HCT116 (cell line): Measurements from ENCODE around the gene PRKG1. TPM values are rescaled to one million over a fixed set of nuclear protein-coding genes. Genes with fewer than 3 reads are reported as not detected.

ENCODE experiments used
- ATAC-seq: fragments of 200-7000 bp; cut with Tn5 transposase; 2 replicates; pipeline ENCODE4 v1.9.1; 2020; ENCODE audit warnings: mild to moderate bottlenecking, moderate library complexity
- BruUV-seq: library from RNA; stranded (reverse); fragments of 400-500 nt; replicated peaks from 2 replicates; lab custom pipeline; 2021; lab: Mats Ljungman, UMichigan
- CTCF ChIA-PET: fragments of 300-600 bp; sonication (Branson Sonifier 250); formaldehyde crosslinking; loops from one replicate; lab custom pipeline; 2021; ENCODE audit warnings: antibody characterized with exemption; lab: Charles Lee
- POLR2A ChIA-PET: fragments of 300-600, 350-600 bp; sonication (Branson Sonifier 250); formaldehyde crosslinking; loops from one replicate; lab custom pipeline; 2021; ENCODE audit warnings: antibody characterized with exemption; lab: Charles Lee
- RAD21 ChIA-PET, 2 experiments: fragments of 300-600 bp; sonication (Branson Sonifier 250); formaldehyde crosslinking; loops; one replicate each; lab custom pipeline; 2023; ENCODE audit warnings: low total read pairs in 2 of 2; ENCODE audit not compliant: uncharacterized antibody in 2 of 2, unreplicated experiment in 2 of 2, low non-redundant PET in 1 of 2; lab: Charles Lee
- DNase-seq: peaks from one replicate; pipeline ENCODE4 v3.0.0-alpha.2; 2010; ENCODE audit warnings: low read depth, low spot score
- H2AFZ ChIP-seq: fragments of 200-600 bp; shearing (Covaris generic), sonication (generic); 2 replicates; pipeline ENCODE4 v1.6.1; 2017; ENCODE audit warnings: low read depth, mixed run types, mixed read lengths, antibody characterized with exemption, low read length; ENCODE audit not compliant: poor library complexity, severe bottlenecking
- H3K27ac ChIP-seq: 2 replicates; pipeline ENCODE4 v1.5.1; 2012; ENCODE audit warnings: low read depth, low read length
- H3K27me3 ChIP-seq: fragments of 200-600 bp; sonication (generic); 2 replicates; pipeline ENCODE4 v1.6.1; 2016; ENCODE audit warnings: mixed run types, low read length, mixed read lengths; ENCODE audit not compliant: insufficient read depth
- H3K36me3 ChIP-seq, 2 experiments: fragments of 200-500 bp in 1 of 2; fragments of 200-600 bp in 1 of 2; sonication (Bioruptor generic) in 1 of 2; sonication (generic) in 1 of 2; 2 replicates each; pipeline versions ENCODE4 v1.5.1 to v1.6.1; 2014 to 2016; ENCODE audit warnings: low read length in 2 of 2, inconsistent platforms in 1 of 2, mixed read lengths in 1 of 2, mixed run types in 1 of 2; ENCODE audit not compliant: insufficient read depth in 2 of 2, control insufficient read depth in 1 of 2
- H3K4me1 ChIP-seq, 2 experiments: fragments of 200-600 bp in 1 of 2; sonication (generic) in 1 of 2; 2 replicates each; pipeline versions ENCODE4 v1.5.1 to v1.6.1; 2012 to 2017; ENCODE audit warnings: low read length in 2 of 2, inconsistent platforms in 1 of 2, mild to moderate bottlenecking in 1 of 2, mixed read lengths in 1 of 2, mixed run types in 1 of 2, moderate library complexity in 1 of 2; ENCODE audit not compliant: insufficient read depth in 2 of 2, control insufficient read depth in 1 of 2
- H3K4me2 ChIP-seq: fragments of 200-600 bp; sonication (generic); 2 replicates; pipeline ENCODE4 v1.6.1; 2017; ENCODE audit warnings: mixed run types, low read length, mixed read lengths
- H3K4me3 ChIP-seq, 2 experiments: fragments of 200-600 bp in 1 of 2; sonication (generic) in 1 of 2; replicated peaks in 1 of 2; 2 replicates each; pipeline ENCODE4 v1.5.1; 2011 to 2016; ENCODE audit warnings: low read length in 2 of 2, control low read depth in 1 of 2, low read depth in 1 of 2, mild to moderate bottlenecking in 1 of 2, mixed read lengths in 1 of 2, mixed run types in 1 of 2
- H3K79me2 ChIP-seq: fragments of 200-600 bp; sonication (generic); 2 replicates; pipeline ENCODE4 v1.6.1; 2017; ENCODE audit warnings: mild to moderate bottlenecking, mixed run types, low read length, moderate library complexity, mixed read lengths; ENCODE audit not compliant: insufficient read depth
- H3K9ac ChIP-seq: fragments of 200-600 bp; sonication (generic); 2 replicates; pipeline ENCODE4 v1.6.1; 2016; ENCODE audit warnings: low read length, mixed read lengths
- H3K9me2 ChIP-seq: fragments of 200-600 bp; sonication (generic), shearing (Covaris generic); 2 replicates; pipeline ENCODE4 v1.6.1; 2017; ENCODE audit warnings: mixed run types, mild to moderate bottlenecking, moderate library complexity; ENCODE audit not compliant: insufficient read depth
- H3K9me3 ChIP-seq, 2 experiments: fragments of 200-500 bp in 1 of 2; fragments of 200-600 bp in 1 of 2; sonication (Bioruptor generic) in 1 of 2; sonication (generic) in 1 of 2; 2 replicates each; pipeline ENCODE4 v1.6.1; 2014 to 2017; ENCODE audit warnings: low read length in 2 of 2, mixed read lengths in 2 of 2, inconsistent platforms in 1 of 2, low read depth in 1 of 2, mild to moderate bottlenecking in 1 of 2, mixed run types in 1 of 2, moderate library complexity in 1 of 2; ENCODE audit not compliant: control insufficient read depth in 1 of 2, insufficient read depth in 1 of 2
- H4K20me1 ChIP-seq: fragments of 200-600 bp; sonication (generic), shearing (Covaris generic); 2 replicates; pipeline ENCODE4 v1.6.1; 2017; ENCODE audit warnings: mixed run types, mild to moderate bottlenecking, moderate library complexity; ENCODE audit not compliant: insufficient read depth
- CEBPB ChIP-seq: IDR thresholded peaks from 2 replicates; pipeline ENCODE4 v1.6.1; 2012; ENCODE audit warnings: low read depth
- ELF1 ChIP-seq: IDR thresholded peaks from 2 replicates; pipeline ENCODE4 v1.6.1; 2012; ENCODE audit warnings: low read depth, borderline replicate concordance
- EZH2 ChIP-seq: fragments of 200-600 bp; sonication (generic); IDR thresholded peaks from 2 replicates; pipeline ENCODE4 v1.6.1; 2017; ENCODE audit warnings: antibody characterized with exemption, mixed run types
- FOSL1 ChIP-seq: IDR thresholded peaks from 2 replicates; pipeline ENCODE4 v1.6.1; 2012; ENCODE audit warnings: low read depth
- JUND ChIP-seq: IDR thresholded peaks from 2 replicates; pipeline ENCODE4 v1.6.1; 2012
- POLR2AphosphoS5 ChIP-seq: IDR thresholded peaks from 2 replicates; pipeline ENCODE4 v1.6.1; 2011; ENCODE audit warnings: mild to moderate bottlenecking, low read depth, low read length, moderate library complexity
- SIN3A ChIP-seq: IDR thresholded peaks from 2 replicates; pipeline ENCODE4 v1.6.1; 2012; ENCODE audit warnings: low read depth
- SP1 ChIP-seq: IDR thresholded peaks from 2 replicates; pipeline ENCODE4 v1.6.1; 2012; ENCODE audit warnings: low read depth
- SRF ChIP-seq: IDR thresholded peaks from 2 replicates; pipeline ENCODE4 v1.6.1; 2012; ENCODE audit warnings: low read depth
- TCF7L2 ChIP-seq: IDR thresholded peaks from 2 replicates; pipeline ENCODE4 v1.7.0; 2011; ENCODE audit warnings: borderline replicate concordance, inconsistent platforms; ENCODE audit not compliant: insufficient read depth, insufficient read length; ENCODE audit errors: extremely low read depth
- YY1 ChIP-seq: IDR thresholded peaks from 2 replicates; pipeline ENCODE4 v1.6.1; 2011; ENCODE audit warnings: low read length, low read depth, moderate library complexity, mild to moderate bottlenecking; ENCODE audit not compliant: insufficient replicate concordance; ENCODE audit errors: extremely low read depth
- ZFX ChIP-seq: fragments of 450-650 bp; IDR thresholded peaks from 2 replicates; pipeline ENCODE4 v1.6.1; 2017
- ZNF274 ChIP-seq: fragments of 200-500 bp; sonication (Bioruptor generic); IDR thresholded peaks from 2 replicates; pipeline ENCODE4 v1.6.1; 2014; ENCODE audit warnings: mild to moderate bottlenecking, low read depth, low read length, inconsistent platforms
- intact Hi-C: fragments of 100-400 bp; cut with micrococcal nuclease; formaldehyde crosslinking; loops from 2 replicates; pipeline ENCODE4 v1.10.0; 2022
- total RNA-seq: library from RNA; stranded (reverse); gene quantifications from one replicate; pipeline ENCODE4 v1.2.1, GENCODE V29; 2021; ENCODE audit not compliant: unreplicated experiment
- TF ChIP-seq, protein P1 (sequence below): IDR thresholded peaks from 2 replicates; pipeline ENCODE4 v1.6.1; 2011; ENCODE audit warnings: mild to moderate bottlenecking, low read length, moderate library complexity; ENCODE audit not compliant: insufficient replicate concordance; ENCODE audit errors: extremely low read depth
- TF ChIP-seq, protein P2 (sequence below): IDR thresholded peaks from 2 replicates; pipeline ENCODE4 v1.6.1; 2012; ENCODE audit warnings: low read depth
- TF ChIP-seq, protein P3 (sequence below), 3 experiments: fragments of 200-600 bp in 1 of 3; sonication (generic) in 1 of 3; IDR thresholded peaks in 2 of 3; conservative IDR thresholded peaks in 1 of 3; 2 replicates each; pipeline ENCODE4 v1.5.1; 2012 to 2017; ENCODE audit warnings: low read depth in 2 of 3, low read length in 2 of 3, antibody characterized with exemption in 1 of 3, borderline replicate concordance in 1 of 3, control low read depth in 1 of 3, mild to moderate bottlenecking in 1 of 3, mixed read lengths in 1 of 3, mixed run types in 1 of 3, moderate library complexity in 1 of 3; ENCODE audit not compliant: insufficient read depth in 1 of 3
- TF ChIP-seq, protein P4 (sequence below): IDR thresholded peaks from 2 replicates; pipeline ENCODE4 v1.6.1; 2012
- TF ChIP-seq, protein P5 (sequence below): IDR thresholded peaks from 2 replicates; pipeline ENCODE4 v1.6.1; 2012

PRKG1 gene
- total RNA-seq, 1 experiment from 2014 or later, result 1.4 TPM

DNA sequence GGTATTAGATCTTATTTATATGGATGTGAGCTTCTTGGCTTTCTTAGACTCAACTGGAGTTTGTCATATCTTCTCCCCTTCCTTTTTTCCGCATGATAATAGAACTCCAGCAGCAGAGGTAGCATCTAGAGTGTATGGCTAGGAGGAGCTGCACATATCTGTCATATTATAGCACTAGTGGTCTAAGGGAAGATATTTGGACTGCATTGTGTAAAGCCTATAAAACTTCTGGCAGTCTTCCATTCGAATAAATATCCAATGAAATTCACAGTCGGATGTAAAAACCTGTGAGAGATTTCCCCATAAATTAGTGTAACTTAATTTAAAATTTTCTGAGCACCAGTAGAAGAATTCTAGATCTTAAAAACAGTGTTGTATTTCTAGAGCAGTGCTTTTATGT lies 123.9 kb downstream of the PRKG1 start:
- CTCF ChIA-PET, result no interaction called here
- H3K9me2 ChIP-seq, result no peaks in the 10 kb centered on the region
- RAD21 ChIA-PET, result no interaction called here
- no peaks in the 10 kb centered on the region for H3K36me3 ChIP-seq
- H3K27ac ChIP-seq, result no peak overlapping the region
- H3K27me3 ChIP-seq, result peaks cover 37% of the 10 kb centered on the region
- H3K4me2 ChIP-seq, result no peak overlapping the region
- H3K4me1 ChIP-seq, result no peaks in the 10 kb centered on the region
- H3K4me3 ChIP-seq, result no peak overlapping the region
- intact Hi-C loops, result no loop called here
- no peak overlapping the region for H2AFZ ChIP-seq
- H4K20me1 ChIP-seq, result no peaks in the 10 kb centered on the region
- TF ChIP-seq POLR2AphosphoS5, result no peak
- no peak for TF ChIP-seq ZFX
- TF ChIP-seq, protein P1, sequence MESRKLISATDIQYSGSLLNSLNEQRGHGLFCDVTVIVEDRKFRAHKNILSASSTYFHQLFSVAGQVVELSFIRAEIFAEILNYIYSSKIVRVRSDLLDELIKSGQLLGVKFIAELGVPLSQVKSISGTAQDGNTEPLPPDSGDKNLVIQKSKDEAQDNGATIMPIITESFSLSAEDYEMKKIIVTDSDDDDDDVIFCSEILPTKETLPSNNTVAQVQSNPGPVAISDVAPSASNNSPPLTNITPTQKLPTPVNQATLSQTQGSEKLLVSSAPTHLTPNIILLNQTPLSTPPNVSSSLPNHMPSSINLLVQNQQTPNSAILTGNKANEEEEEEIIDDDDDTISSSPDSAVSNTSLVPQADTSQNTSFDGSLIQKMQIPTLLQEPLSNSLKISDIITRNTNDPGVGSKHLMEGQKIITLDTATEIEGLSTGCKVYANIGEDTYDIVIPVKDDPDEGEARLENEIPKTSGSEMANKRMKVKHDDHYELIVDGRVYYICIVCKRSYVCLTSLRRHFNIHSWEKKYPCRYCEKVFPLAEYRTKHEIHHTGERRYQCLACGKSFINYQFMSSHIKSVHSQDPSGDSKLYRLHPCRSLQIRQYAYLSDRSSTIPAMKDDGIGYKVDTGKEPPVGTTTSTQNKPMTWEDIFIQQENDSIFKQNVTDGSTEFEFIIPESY, result no peak
- no peak for TF ChIP-seq FOSL1
- no peak for TF ChIP-seq JUND
- TF ChIP-seq EZH2, result no peak
- no peak for TF ChIP-seq SRF
- no peak for TF ChIP-seq SIN3A
- TF ChIP-seq, protein P2, sequence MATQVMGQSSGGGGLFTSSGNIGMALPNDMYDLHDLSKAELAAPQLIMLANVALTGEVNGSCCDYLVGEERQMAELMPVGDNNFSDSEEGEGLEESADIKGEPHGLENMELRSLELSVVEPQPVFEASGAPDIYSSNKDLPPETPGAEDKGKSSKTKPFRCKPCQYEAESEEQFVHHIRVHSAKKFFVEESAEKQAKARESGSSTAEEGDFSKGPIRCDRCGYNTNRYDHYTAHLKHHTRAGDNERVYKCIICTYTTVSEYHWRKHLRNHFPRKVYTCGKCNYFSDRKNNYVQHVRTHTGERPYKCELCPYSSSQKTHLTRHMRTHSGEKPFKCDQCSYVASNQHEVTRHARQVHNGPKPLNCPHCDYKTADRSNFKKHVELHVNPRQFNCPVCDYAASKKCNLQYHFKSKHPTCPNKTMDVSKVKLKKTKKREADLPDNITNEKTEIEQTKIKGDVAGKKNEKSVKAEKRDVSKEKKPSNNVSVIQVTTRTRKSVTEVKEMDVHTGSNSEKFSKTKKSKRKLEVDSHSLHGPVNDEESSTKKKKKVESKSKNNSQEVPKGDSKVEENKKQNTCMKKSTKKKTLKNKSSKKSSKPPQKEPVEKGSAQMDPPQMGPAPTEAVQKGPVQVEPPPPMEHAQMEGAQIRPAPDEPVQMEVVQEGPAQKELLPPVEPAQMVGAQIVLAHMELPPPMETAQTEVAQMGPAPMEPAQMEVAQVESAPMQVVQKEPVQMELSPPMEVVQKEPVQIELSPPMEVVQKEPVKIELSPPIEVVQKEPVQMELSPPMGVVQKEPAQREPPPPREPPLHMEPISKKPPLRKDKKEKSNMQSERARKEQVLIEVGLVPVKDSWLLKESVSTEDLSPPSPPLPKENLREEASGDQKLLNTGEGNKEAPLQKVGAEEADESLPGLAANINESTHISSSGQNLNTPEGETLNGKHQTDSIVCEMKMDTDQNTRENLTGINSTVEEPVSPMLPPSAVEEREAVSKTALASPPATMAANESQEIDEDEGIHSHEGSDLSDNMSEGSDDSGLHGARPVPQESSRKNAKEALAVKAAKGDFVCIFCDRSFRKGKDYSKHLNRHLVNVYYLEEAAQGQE, result no peak
- TF ChIP-seq CEBPB, result no peak
- no peak for TF ChIP-seq ELF1
- no peak for TF ChIP-seq TCF7L2
- TF ChIP-seq, protein P3, sequence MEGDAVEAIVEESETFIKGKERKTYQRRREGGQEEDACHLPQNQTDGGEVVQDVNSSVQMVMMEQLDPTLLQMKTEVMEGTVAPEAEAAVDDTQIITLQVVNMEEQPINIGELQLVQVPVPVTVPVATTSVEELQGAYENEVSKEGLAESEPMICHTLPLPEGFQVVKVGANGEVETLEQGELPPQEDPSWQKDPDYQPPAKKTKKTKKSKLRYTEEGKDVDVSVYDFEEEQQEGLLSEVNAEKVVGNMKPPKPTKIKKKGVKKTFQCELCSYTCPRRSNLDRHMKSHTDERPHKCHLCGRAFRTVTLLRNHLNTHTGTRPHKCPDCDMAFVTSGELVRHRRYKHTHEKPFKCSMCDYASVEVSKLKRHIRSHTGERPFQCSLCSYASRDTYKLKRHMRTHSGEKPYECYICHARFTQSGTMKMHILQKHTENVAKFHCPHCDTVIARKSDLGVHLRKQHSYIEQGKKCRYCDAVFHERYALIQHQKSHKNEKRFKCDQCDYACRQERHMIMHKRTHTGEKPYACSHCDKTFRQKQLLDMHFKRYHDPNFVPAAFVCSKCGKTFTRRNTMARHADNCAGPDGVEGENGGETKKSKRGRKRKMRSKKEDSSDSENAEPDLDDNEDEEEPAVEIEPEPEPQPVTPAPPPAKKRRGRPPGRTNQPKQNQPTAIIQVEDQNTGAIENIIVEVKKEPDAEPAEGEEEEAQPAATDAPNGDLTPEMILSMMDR (IDR thresholded peaks at IDR 0.05 in 2 of 3, conservative IDR thresholded peaks at IDR 0.05 in 1 of 3; ENCODE audit: borderline replicate concordance in 1 of 3, insufficient read depth in 1 of 3, low read depth in 2 of 3, low read length in 2 of 3), result no peak
- TF ChIP-seq ZNF274, result no peak
- TF ChIP-seq YY1, result no peak
- TF ChIP-seq, protein P4, sequence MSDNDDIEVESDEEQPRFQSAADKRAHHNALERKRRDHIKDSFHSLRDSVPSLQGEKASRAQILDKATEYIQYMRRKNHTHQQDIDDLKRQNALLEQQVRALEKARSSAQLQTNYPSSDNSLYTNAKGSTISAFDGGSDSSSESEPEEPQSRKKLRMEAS, result no peak
- TF ChIP-seq SP1, result no peak
- TF ChIP-seq, protein P5, sequence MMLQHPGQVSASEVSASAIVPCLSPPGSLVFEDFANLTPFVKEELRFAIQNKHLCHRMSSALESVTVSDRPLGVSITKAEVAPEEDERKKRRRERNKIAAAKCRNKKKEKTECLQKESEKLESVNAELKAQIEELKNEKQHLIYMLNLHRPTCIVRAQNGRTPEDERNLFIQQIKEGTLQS, result no peak
- TF ChIP-seq, all 23 proteins: peak for 0
- no TSS peak for BruUV-seq
- Histone ChIP-seq H3K9me3 (no peaks in the 10 kb centered on the region), H3K9ac (no peak overlapping the region), H3K79me2 (no peaks in the 10 kb centered on the region)
- ATAC-seq (no peak), DNase-seq (no peak)
- POLR2A ChIA-PET, result no interaction called here
